GM04504 (cell line): ENCODE measurements around the gene CCDC81.

Experiments used
- DNase-seq: peaks from one replicate; pipeline ENCODE4 v3.0.0-alpha.2; 2012; ENCODE audit warnings: low read depth

Gene CCDC81

GRCh38 chr11:86468169-86468568, 93.5 kb downstream of the CCDC81 start:
- DNase-seq = no peak

GRCh38 chr11:86469491-86470388, 95.1 kb downstream of the CCDC81 start:
- DNase-seq = no peak
